PC-3 (cell line): ENCODE data around the gene MORC1. TPM values are rescaled to one million over a fixed set of nuclear protein-coding genes. Genes with fewer than 3 reads are reported as not detected.

Experiments used
- ATAC-seq: fragments of 200-7000 bp; cut with Tn5 transposase; 2 replicates; pipeline ENCODE4 v1.9.1; 2020; ENCODE audit warnings: mild to moderate bottlenecking, moderate library complexity
- BruUV-seq: library from RNA; stranded (reverse); fragments of 400-500 nt; replicated peaks from 2 replicates; lab custom pipeline; 2021; lab: Mats Ljungman, UMichigan
- CTCF ChIA-PET: fragments of 300-600 bp; sonication (Branson Sonifier 250); formaldehyde crosslinking; loops from one replicate; lab custom pipeline; 2022; ENCODE audit warnings: antibody characterized with exemption; lab: Charles Lee
- POLR2A ChIA-PET: fragments of 300-600 bp; sonication (Branson Sonifier 250); formaldehyde crosslinking; loops from one replicate; lab custom pipeline; 2022; ENCODE audit warnings: antibody characterized with exemption; ENCODE audit not compliant: unreplicated experiment; lab: Charles Lee
- DNase-seq: peaks from one replicate; pipeline ENCODE4 v3.0.0-alpha.2; 2015
- H2AFZ ChIP-seq: fragments of 300-600 bp; sonication (generic); 2 replicates; pipeline ENCODE4 v1.6.0; 2016; ENCODE audit warnings: antibody characterized with exemption, low read length
- H3F3A ChIP-seq: fragments of 300-600 bp; sonication (generic); one replicate; pipeline ENCODE4 v1.6.0; 2017; ENCODE audit warnings: antibody characterized with exemption, low read length, control low read depth, mild to moderate bottlenecking; ENCODE audit not compliant: unreplicated experiment
- H3K27ac ChIP-seq: fragments of 300-600 bp; sonication (generic); 2 replicates; pipeline ENCODE4 v1.5.1; 2016; ENCODE audit warnings: mild to moderate bottlenecking, low read length
- H3K27me3 ChIP-seq: fragments of 300-600 bp; sonication (generic); 2 replicates; pipeline ENCODE4 v1.6.1; 2016; ENCODE audit warnings: low read length, mixed read lengths
- H3K36me3 ChIP-seq: fragments of 300-600 bp; sonication (generic); 2 replicates; pipeline ENCODE4 v1.6.1; 2016; ENCODE audit warnings: low read depth, mixed run types, low read length, mixed read lengths
- H3K4me1 ChIP-seq: fragments of 300-600 bp; sonication (generic); 2 replicates; pipeline ENCODE4 v1.5.1; 2016; ENCODE audit warnings: low read length; ENCODE audit not compliant: insufficient read depth
- H3K4me2 ChIP-seq: fragments of 300-600 bp; sonication (generic); 2 replicates; pipeline ENCODE4 v1.6.0; 2016; ENCODE audit warnings: low read length
- H3K4me3 ChIP-seq: fragments of 300-600 bp; sonication (generic); 2 replicates; pipeline ENCODE4 v1.5.1; 2016; ENCODE audit warnings: mild to moderate bottlenecking, low read length, mixed read lengths
- H3K79me2 ChIP-seq: fragments of 300-600 bp; sonication (generic); 2 replicates; pipeline ENCODE4 v1.6.1; 2017; ENCODE audit warnings: low read length, mixed read lengths
- H3K9ac ChIP-seq: fragments of 300-600 bp; sonication (generic); 2 replicates; pipeline ENCODE4 v1.6.0; 2016; ENCODE audit warnings: mild to moderate bottlenecking, low read length
- H3K9me2 ChIP-seq: fragments of 300-600 bp; sonication (generic); replicated peaks from 2 replicates; pipeline ENCODE4 v1.6.1; 2016; ENCODE audit warnings: mixed run types, low read length, mixed read lengths
- H3K9me3 ChIP-seq: fragments of 300-600 bp; sonication (generic); 2 replicates; pipeline ENCODE4 v1.6.1; 2016; ENCODE audit warnings: low read length, mixed read lengths
- H4K20me1 ChIP-seq: fragments of 300-600 bp; sonication (generic); 2 replicates; pipeline ENCODE4 v1.6.1; 2016; ENCODE audit warnings: low read length, mixed read lengths
- CTCF ChIP-seq: fragments of 300-600 bp; sonication (generic); conservative IDR thresholded peaks from 2 replicates; pipeline ENCODE4 v1.5.1; 2017; ENCODE audit warnings: antibody characterized with exemption, low read depth, mild to moderate bottlenecking, low read length
- EZH2 ChIP-seq: fragments of 300-600 bp; sonication (generic); IDR thresholded peaks from one replicate; pipeline ENCODE4 v1.6.1; 2017; ENCODE audit warnings: antibody characterized with exemption, mild to moderate bottlenecking, low read length; ENCODE audit not compliant: unreplicated experiment
- EZH2phosphoT487 ChIP-seq: fragments of 300-600 bp; sonication (generic); IDR thresholded peaks from 2 replicates; pipeline ENCODE4 v1.6.1; 2018; ENCODE audit warnings: mild to moderate bottlenecking, antibody characterized with exemption, low read length, borderline replicate concordance
- intact Hi-C: fragments of 100-400 bp; cut with micrococcal nuclease; formaldehyde crosslinking; loops from 2 replicates; pipeline ENCODE4 v1.9.0; 2023
- total RNA-seq: library from RNA; depleted of rRNA; stranded (reverse); fragments of >200 nt; gene quantifications from 2 replicates; pipeline ENCODE4 v1.2.3, GENCODE V29; 2014

Gene MORC1
- total RNA-seq, 1 experiment from 2014 or later: not detected

GRCh38 chr3:109033000-109033660, 84.8 kb downstream of the MORC1 start:
- Histone ChIP-seq H3K27me3 (peaks cover 42% of the 10 kb centered on the region), H3K4me2 (no peak overlapping the region), H3K4me1 (no peaks in the 10 kb centered on the region), H3K27ac (no peak overlapping the region), H3K9me2 (no peaks in the 10 kb centered on the region), H4K20me1 (no peaks in the 10 kb centered on the region), H3K9ac (no peak overlapping the region), H3K4me3 (no peak overlapping the region), H3K9me3 (no peaks in the 10 kb centered on the region), H3K36me3 (no peaks in the 10 kb centered on the region), H3K79me2 (no peaks in the 10 kb centered on the region), H2AFZ (no peak overlapping the region), H3F3A (no peaks in the 10 kb centered on the region)
- ChIA-PET CTCF (no interaction called here), POLR2A (no interaction called here)
- no peak for DNase-seq
- BruUV-seq: no TSS peak
- intact Hi-C loops: no loop called here
- ATAC-seq: no peak
- TF ChIP-seq EZH2 (no peak), EZH2phosphoT487 (no peak), CTCF (no peak)

- Histone ChIP-seq H3K9me2 (no peaks in the 10 kb centered on the region), H3K79me2 (no peaks in the 10 kb centered on the region), H3K36me3 (no peaks in the 10 kb centered on the region), H3K9me3 (no peaks in the 10 kb centered on the region), H3K9ac (no peak overlapping the region), H3F3A (no peaks in the 10 kb centered on the region), H2AFZ (no peak overlapping the region), H3K27me3 (peaks cover 35% of the 10 kb centered on the region), H3K27ac (no peak overlapping the region), H4K20me1 (no peaks in the 10 kb centered on the region), H3K4me1 (no peaks in the 10 kb centered on the region), H3K4me3 (no peak overlapping the region), H3K4me2 (no peak overlapping the region)
- intact Hi-C loops: no loop called here
- ChIA-PET CTCF (no interaction called here), POLR2A (no interaction called here)
- BruUV-seq: no TSS peak
- DNase-seq: no peak
- TF ChIP-seq EZH2phosphoT487 (no peak), EZH2 (no peak), CTCF (no peak)
- no peak for ATAC-seq
Observed at GRCh38 chr3:109028753-109029152, 89.2 kb downstream of the MORC1 start.

- intact Hi-C loops: no loop called here
- H3K9me3 ChIP-seq: no peaks in the 10 kb centered on the region
- H4K20me1 ChIP-seq: no peaks in the 10 kb centered on the region
- H2AFZ ChIP-seq: no peak overlapping the region
- no peak overlapping the region for H3K9ac ChIP-seq
- H3K27me3 ChIP-seq: peaks cover 18% of the 10 kb centered on the region
- POLR2A ChIA-PET: no interaction called here
- H3K4me1 ChIP-seq: no peaks in the 10 kb centered on the region
- DNase-seq (no peak), ATAC-seq (no peak)
- no TSS peak for BruUV-seq
- no peaks in the 10 kb centered on the region for H3F3A ChIP-seq
- H3K9me2 ChIP-seq: no peaks in the 10 kb centered on the region
- H3K27ac ChIP-seq: no peak overlapping the region
- no peak overlapping the region for H3K4me2 ChIP-seq
- no peaks in the 10 kb centered on the region for H3K79me2 ChIP-seq
- no peak overlapping the region for H3K4me3 ChIP-seq
- CTCF ChIA-PET: interaction anchor here (0.7 kb wide), 1 partner anchor 190 kb away, joined by 3 read pairs; no protein-coding TSS in a partner anchor
- no peak for TF ChIP-seq EZH2phosphoT487
- TF ChIP-seq CTCF: no peak
- no peak for TF ChIP-seq EZH2
- no peaks in the 10 kb centered on the region for H3K36me3 ChIP-seq
Observed at GRCh38 chr3:109026821-109027220, 91.1 kb downstream of the MORC1 start.
